ENCODE measurements around the gene OFD1. TPM values are rescaled to one million over a fixed set of nuclear protein-coding genes. Genes with fewer than 3 reads are reported as not detected.

OFD1 gene
- total RNA-seq, 1 donor from 2014 or later: 16.1 TPM

DNA sequence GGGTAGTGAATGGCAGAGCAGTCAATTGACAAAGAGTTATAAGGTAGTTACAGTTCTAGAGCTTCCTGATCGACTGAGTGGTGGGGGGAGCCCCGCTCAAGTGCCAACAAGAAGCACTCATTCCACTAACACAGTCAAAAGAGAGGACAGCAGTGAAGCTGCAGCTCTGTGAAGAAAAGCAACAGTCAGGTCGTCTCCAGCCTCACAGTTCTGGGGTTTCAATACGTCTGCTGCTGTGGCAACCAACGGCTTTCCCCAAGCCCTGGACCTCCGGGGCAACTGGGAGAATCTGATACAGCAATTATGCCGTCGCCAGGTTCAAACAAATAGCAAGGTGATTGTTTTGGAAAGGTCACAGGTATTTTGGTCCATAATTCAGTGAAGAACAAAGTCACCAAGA, 51.5 kb downstream of the OFD1 start:
- DNase-seq (ENCODE audit: low read depth): no peak
- no peak overlapping the region for H3K4me3 ChIP-seq (ENCODE audit: low read depth, low read length)
- H3K36me3 ChIP-seq (ENCODE audit: control insufficient read depth, insufficient read depth, low read length): no peaks in the 10 kb centered on the region
- TF ChIP-seq, protein P1, sequence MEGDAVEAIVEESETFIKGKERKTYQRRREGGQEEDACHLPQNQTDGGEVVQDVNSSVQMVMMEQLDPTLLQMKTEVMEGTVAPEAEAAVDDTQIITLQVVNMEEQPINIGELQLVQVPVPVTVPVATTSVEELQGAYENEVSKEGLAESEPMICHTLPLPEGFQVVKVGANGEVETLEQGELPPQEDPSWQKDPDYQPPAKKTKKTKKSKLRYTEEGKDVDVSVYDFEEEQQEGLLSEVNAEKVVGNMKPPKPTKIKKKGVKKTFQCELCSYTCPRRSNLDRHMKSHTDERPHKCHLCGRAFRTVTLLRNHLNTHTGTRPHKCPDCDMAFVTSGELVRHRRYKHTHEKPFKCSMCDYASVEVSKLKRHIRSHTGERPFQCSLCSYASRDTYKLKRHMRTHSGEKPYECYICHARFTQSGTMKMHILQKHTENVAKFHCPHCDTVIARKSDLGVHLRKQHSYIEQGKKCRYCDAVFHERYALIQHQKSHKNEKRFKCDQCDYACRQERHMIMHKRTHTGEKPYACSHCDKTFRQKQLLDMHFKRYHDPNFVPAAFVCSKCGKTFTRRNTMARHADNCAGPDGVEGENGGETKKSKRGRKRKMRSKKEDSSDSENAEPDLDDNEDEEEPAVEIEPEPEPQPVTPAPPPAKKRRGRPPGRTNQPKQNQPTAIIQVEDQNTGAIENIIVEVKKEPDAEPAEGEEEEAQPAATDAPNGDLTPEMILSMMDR (IDR thresholded peaks at IDR 0.05; ENCODE audit: insufficient read depth, low read length, poor library complexity, severe bottlenecking): no peak
- H3K27me3 ChIP-seq (ENCODE audit: control insufficient read depth, insufficient read depth, low read length): peaks cover 8% of the 10 kb centered on the region

DNA sequence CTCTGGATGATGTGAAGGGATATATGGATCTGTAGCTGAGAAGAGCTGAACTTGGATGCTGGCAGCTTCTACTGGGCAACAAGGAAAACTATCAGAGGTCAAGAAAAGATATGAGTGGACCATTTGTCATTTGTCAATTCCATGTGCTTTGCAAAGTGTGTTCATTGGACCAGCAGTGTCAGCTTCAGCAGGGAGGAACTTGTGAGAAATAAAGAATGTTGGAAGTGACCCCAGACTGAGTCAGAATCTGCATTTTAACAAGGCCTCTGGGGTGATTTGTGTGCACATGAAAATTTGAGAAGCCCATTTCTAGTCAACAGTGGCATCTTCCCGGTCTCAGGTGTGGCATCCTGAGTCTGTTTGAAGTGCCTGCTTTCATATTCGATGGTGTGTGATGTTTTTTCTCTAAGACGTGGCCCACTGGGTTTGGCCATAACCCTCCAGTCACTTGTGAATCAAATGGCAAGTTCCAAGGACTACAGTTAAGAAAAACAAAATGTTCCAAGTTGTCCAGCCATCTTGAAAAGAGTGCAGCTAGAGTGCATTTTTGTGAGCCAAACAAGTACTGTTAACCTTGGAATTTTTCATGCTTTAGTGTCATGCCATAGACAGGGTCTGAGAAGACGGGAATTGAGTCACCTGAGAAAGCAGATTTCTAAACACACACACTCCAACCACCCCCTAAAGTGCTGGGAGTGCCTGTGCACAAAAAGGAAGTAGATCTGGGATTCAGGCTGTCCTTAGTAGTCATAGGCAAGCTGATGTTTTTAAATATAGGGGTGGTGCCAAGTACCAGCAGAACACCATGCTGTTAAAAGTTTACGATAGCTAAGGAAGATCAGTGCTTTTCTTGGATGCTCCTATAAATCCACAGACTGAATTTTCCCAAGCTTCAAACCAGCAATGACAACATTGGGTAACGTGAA, 55.9 kb downstream of the OFD1 start:
- TF ChIP-seq, protein P1 (IDR thresholded peaks at IDR 0.05; ENCODE audit: insufficient read depth, low read length, poor library complexity, severe bottlenecking): no peak
- Histone ChIP-seq H3K4me3 (ENCODE audit: low read depth, low read length) (no peak overlapping the region), H3K36me3 (ENCODE audit: control insufficient read depth, insufficient read depth, low read length) (no peaks in the 10 kb centered on the region), H3K27me3 (ENCODE audit: control insufficient read depth, insufficient read depth, low read length) (peaks cover 12% of the 10 kb centered on the region)
- no peak for DNase-seq (ENCODE audit: low read depth)

GRCh38 chrX:13791145-13791544, 56.6 kb downstream of the OFD1 start:
- DNase-seq (ENCODE audit: low read depth): no peak
- Histone ChIP-seq H3K36me3 (ENCODE audit: control insufficient read depth, insufficient read depth, low read length) (no peaks in the 10 kb centered on the region), H3K4me3 (ENCODE audit: low read depth, low read length) (no peak overlapping the region), H3K27me3 (ENCODE audit: control insufficient read depth, insufficient read depth, low read length) (peaks cover 6% of the 10 kb centered on the region)
- TF ChIP-seq, protein P1 (IDR thresholded peaks at IDR 0.05; ENCODE audit: insufficient read depth, low read length, poor library complexity, severe bottlenecking): no peak

DNA sequence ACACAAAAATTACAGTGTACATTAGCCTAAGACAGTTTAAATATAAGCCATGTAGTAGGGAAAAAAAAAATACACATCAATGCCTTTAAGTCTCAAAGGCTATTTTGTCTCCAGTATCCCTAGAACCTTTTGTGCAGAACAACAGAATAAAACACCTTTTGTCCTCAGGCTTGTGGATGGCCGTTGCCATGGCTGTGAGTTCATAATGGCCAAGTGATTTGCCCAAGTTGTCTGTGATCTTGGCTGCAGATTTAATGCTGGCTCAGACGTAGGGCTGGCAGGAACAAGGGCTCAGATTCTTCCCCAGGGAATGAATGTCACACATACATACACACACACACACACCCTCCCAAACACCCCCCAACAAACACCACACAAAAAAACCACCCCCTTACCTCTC, 57.0 kb downstream of the OFD1 start:
- no peak for DNase-seq (ENCODE audit: low read depth)
- TF ChIP-seq, protein P1 (IDR thresholded peaks at IDR 0.05; ENCODE audit: insufficient read depth, low read length, poor library complexity, severe bottlenecking): no peak
- Histone ChIP-seq H3K4me3 (ENCODE audit: low read depth, low read length) (no peak overlapping the region), H3K27me3 (ENCODE audit: control insufficient read depth, insufficient read depth, low read length) (peaks cover 6% of the 10 kb centered on the region), H3K36me3 (ENCODE audit: control insufficient read depth, insufficient read depth, low read length) (no peaks in the 10 kb centered on the region)

- Histone ChIP-seq H3K27me3 (ENCODE audit: control insufficient read depth, insufficient read depth, low read length) (peaks cover 8% of the 10 kb centered on the region), H3K36me3 (ENCODE audit: control insufficient read depth, insufficient read depth, low read length) (no peaks in the 10 kb centered on the region), H3K4me3 (ENCODE audit: low read depth, low read length) (no peak overlapping the region)
- DNase-seq (ENCODE audit: low read depth): no peak
- TF ChIP-seq, protein P1 (IDR thresholded peaks at IDR 0.05; ENCODE audit: insufficient read depth, low read length, poor library complexity, severe bottlenecking): no peak
These were observed 59.3 kb downstream of the OFD1 start for GRCh38 chrX:13793897-13794296.
